ENCODE measurements around the gene DNAJB14. TPM values are rescaled to one million over a fixed set of nuclear protein-coding genes. Genes with fewer than 3 reads are reported as not detected.

DNAJB14 gene
- total RNA-seq, 1 donor from 2014 or later = 57.0 TPM

DNA sequence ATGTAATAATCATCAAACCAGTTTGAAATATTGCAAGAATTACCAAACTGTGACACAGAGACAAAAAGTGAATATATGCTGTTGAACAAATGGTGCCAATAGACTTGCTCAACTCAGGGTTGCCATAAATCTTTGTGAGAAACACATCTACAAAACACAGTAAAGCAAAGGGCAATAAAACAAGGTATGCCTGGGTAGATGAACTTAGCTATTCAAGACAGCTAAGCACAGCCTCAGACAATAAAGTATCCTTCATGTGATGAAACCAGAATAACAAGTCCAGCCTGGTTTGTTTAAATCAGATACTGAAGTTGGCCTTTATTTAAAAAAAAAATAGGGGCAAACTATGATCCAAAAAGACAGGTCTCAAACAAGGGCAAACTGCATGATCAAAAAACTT lies 71.3 kb downstream of the DNAJB14 start:
- intact Hi-C loops (cut with micrococcal nuclease) = no loop called here

DNA sequence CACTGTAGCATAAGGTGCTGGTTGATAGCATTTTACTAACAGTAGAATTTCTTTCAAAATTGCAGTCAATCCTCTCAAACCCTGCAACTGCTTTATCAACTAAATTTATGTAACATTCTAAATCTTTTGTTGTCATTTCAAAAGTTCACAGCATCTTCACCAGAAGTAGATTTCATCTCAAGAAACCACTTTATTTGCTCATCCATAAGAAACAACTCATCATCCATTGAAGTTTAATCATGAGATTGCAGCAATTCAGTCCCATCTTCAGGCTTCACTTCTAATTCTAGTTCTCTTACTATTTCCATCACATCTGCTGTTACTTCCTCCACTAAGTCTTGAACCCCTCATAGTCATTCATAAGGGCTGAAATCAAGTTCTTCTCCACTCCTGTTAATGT lies 73.8 kb downstream of the DNAJB14 start:
- intact Hi-C loops (cut with micrococcal nuclease) = no loop called here

DNA sequence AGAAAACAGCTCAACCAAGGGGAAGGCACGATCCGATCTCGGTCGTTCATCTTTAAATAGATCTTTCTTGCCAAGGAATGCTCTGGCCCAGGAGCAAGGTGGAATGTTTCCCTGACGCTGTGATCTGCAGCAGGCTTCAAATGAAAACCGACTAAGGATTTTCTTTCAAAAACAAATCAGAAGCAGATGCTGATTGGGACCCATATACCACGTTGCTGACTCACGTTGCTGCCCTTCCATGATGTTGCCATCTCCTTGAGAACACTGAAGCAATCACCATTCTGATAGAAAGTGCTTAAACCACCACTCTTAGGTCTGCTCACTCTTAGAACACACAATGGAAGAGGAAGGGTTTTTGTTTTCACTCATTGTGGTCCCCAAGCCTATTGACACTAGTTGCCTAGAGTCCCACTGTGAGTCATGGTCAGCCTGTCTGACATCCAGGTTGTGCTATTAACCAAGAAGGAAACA lies 78.3 kb downstream of the DNAJB14 start:
- intact Hi-C loops (cut with micrococcal nuclease) = loop anchor here (1.0 kb wide), 1 partner anchor 16 kb away; no protein-coding TSS in a partner anchor

DNA sequence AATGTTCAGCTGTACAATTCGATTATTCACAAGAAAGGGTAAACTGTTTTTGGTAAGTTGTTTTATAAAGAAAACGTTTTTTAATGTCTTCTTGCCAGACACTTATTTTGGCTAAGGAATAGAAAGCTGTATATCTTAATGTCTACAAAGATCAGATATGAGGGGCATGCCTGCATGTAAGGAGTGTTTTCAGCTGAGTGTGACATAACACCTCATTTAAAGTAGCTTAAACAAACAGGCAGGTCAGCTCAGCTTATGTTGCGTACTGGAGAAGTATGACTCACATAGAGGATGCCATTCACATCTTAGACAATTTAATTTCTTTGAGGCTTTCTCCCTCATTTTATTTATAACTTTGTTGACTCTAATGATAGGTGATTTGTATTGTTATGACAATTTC lies 82.6 kb downstream of the DNAJB14 start:
- intact Hi-C loops (cut with micrococcal nuclease) = loop anchor here (1.0 kb wide), 1 partner anchor 9 kb away; no protein-coding TSS in a partner anchor

DNA sequence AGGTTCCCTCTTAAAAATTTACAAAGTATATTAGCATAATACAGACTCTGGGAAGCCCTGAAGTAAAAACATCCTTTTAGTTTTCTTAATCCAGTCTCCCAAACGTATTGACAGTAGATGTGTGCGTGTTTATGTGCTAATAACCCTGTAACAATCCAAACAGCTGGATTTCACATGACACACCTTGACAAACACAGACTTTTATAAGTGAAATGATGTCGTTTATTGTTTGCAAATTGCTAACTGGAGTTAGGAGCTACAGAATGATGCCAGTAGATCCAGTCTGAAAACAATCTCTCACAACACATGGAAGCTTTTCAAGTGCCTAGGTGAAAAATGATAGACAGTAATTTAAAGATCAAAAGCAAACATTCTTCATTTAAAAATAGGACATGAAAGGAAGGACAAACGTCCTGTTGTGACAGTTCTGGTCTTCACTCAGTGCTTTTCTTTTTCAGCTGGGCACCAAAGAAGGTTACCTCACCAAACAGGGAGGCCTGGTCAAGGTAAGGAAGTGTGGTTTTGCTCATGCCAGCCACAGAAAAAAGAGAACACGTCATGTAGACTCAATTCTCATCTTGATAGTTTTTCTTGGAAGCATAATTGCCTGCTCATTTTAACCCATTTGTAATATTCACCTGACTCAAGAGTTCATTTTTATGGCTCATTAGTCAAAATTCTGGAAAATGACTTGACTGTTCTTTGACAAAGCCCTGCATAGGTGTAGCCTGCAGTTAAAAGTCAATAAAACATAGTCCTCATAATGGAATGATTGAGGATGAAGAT lies 85.1 kb downstream of the DNAJB14 start:
- intact Hi-C loops (cut with micrococcal nuclease) = loop anchor here (2.0 kb wide), 1 partner anchor 15 kb away; no protein-coding TSS in a partner anchor

DNA sequence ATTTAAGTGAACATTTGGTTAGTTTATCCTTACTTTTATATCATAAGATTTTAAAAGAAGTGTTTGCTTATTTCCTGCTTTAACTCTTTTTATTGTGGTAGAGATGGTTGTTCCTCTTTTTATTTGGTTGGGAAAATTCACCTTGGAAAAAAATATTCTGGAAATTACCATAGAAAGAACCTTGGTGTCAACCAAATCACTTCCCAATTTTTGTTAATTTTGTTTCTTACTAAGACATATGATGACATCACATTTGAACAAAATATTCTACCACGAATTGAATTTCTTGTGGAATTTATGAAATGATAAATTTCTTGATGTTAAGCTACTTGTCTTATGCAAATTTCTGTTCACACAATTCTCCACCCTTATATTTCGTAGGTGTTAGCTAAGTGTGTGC lies 85.9 kb downstream of the DNAJB14 start:
- intact Hi-C loops (cut with micrococcal nuclease) = loop anchor here (2.0 kb wide), 1 partner anchor 14 kb away; no protein-coding TSS in a partner anchor

DNA sequence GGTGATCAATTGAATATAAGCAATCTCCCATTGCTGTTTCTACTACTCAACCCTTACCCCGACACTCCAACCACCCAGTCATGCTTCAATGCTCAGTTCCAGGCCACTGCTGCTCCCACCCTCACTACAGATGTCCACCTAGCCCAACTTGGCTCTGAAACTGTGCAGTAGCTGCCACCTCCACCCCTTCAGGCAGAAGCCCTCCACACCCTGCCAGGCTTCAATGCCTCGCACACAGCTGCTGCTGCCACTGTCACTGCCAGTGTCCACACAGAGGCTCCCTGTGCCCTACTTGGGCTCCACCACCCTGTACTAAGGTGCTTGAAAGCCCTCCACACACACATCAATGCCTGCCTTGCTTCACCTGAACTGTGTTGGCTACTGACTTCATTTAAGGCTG lies 86.8 kb downstream of the DNAJB14 start:
- intact Hi-C loops (cut with micrococcal nuclease) = loop anchor here (2.0 kb wide), 1 partner anchor 13 kb away; no protein-coding TSS in a partner anchor

DNA sequence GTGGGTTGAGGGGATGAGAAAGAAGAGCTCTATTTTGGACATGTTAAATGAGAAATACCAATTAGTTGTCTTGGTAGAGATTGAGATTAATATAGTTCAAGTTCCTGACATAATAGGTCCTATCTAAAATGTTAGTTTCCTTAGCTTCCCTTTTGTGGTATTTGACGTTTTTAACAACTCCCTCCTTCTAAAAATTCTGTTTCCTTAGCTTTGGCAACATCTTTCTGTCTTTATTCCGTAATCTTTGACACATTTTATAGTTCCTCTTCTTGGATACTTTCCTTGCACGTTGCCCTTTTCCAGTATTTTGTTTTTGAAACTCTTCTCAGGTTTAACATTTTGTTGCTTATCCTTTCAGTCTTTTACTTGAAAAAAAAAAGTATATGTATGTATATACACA lies 89.1 kb downstream of the DNAJB14 start:
- intact Hi-C loops (cut with micrococcal nuclease) = loop anchor here (2.0 kb wide), 1 partner anchor 27 kb away; no protein-coding TSS in a partner anchor

DNA sequence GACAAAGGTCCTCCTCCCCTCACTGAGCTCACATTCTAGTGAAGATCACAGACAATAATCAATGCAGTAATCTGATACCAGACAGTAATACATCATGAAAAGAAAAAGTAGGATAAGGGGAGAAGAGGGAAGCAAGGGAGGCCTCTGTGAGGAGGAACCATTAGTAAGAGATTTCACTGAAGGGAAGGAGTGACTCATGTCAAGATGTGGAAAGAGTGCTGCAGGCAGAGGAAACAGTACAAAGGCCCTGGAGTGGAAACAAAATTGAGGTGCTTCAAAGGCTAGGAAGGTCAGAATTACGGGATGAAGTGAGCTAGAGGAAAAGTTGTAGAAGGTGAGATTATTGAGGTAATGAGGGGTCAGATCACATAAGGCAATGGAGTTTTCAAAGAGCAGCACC lies 90.3 kb downstream of the DNAJB14 start:
- intact Hi-C loops (cut with micrococcal nuclease) = loop anchor here (1.0 to 2.0 kb wide), 4 partner anchors 29 to 349 kb away; partner anchors contain the start of gene LAMTOR3

DNA sequence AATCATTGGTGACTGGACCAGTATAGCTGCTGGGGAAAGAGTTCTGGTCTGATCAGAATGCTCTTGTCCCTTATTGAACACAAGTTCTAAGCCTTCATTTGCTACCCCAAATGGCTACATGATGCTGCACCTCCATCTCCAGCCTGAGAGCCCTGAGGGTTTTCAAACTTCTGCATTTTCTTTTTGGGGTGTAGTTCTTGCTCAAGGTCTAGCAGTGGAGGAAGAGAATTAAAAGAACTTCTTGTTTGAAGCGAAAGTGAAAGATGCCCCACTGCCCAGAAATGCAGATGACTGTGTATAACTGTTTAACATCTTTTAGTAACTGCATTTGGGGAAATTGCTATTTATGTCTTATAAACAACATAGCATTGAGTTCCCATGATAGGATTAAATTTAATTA lies 90.7 kb downstream of the DNAJB14 start:
- intact Hi-C loops (cut with micrococcal nuclease) = loop anchor here (1.0 to 2.0 kb wide), 7 partner anchors 8 to 348 kb away; partner anchors contain the start of genes DAPP1 and LAMTOR3

DNA sequence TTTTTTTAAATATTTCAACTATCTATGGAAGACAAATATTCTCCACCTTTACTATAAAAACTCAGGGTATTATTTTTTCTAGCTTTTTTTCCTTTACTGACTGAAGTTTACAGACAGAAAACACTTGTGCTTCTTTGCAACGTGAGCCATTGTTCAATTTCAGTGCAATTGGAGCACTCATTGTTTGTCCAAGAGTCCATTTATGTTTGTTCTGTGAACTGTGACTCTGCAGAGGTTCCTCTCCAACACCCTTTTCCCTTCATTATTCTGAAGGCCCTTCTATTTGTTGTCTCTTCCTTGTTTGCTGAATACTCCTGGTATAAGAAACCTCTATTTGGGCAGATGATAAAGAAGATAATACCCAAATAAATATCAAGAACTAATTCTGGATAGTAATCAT lies 92.4 kb downstream of the DNAJB14 start:
- intact Hi-C loops (cut with micrococcal nuclease) = no loop called here

DNA sequence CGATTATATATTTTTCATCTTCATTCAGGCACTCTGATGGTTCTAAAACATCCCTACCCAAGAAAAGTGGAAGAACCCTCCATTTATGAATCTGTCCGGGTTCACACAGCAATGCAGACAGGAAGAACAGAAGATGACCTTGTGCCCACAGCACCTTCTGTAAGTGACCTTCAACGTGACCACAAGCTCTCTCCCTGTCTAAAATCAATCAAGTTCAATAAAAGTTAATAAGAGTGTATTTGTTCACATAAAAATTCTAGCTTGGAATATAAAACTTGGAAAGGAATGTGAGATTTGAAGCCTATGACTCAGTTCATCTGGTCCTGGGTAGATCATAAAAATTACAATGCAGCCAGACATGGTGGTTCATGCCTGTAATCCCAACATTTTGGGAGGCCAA lies 93.2 kb downstream of the DNAJB14 start:
- intact Hi-C loops (cut with micrococcal nuclease) = no loop called here

DNA sequence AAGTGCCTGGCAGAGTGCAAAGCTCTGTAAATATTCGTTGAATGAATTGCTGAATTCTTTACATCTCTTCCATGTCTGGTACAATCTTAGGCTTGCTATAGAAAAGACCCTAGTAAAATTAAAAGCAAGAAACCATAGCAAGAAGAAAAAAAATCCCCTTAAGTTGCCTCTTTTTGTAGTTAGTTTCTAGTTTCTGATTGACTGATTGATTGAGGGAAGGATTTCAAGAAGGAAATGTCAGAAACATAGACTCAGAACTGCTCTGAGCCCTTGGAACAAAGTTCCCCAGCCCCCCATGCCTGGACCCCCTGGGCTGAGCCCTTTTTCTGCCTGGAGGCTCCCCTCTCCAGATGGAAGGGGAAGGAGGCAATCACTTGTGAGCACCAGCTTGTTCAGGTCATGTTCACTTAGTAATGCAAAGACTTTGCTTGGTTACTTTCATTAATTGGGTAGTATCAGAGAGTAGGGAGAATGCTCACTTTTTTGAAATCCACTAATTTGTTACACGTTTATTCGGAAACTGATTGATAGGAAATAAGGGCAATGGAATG lies 94.1 kb downstream of the DNAJB14 start:
- intact Hi-C loops (cut with micrococcal nuclease) = loop anchor here (1.0 kb wide), 1 partner anchor 16 kb away; no protein-coding TSS in a partner anchor

DNA sequence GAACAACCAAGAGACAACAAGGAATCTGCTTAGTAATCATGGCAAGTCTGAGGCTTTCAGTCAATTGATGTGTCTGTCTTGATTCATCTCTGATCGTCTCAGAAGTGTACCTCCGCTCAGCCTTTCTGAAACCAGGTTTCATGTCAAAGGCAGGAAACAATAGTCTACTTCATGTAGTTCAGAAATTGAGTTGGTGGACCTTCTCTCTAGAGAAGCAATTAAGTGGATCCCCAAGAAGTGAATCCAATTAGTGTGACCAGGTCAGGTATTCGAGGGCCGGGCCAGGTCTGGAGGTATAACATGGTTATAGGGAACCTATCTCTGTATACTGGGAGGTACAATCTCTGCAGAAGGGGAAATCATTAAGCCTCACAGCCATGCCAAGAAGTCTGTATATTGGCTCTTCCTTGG lies 97.8 kb downstream of the DNAJB14 start:
- intact Hi-C loops (cut with micrococcal nuclease) = loop anchor here (5.0 kb wide), 2 partner anchors 1174 to 1586 kb away; partner anchors contain the start of gene RAP1GDS1

DNA sequence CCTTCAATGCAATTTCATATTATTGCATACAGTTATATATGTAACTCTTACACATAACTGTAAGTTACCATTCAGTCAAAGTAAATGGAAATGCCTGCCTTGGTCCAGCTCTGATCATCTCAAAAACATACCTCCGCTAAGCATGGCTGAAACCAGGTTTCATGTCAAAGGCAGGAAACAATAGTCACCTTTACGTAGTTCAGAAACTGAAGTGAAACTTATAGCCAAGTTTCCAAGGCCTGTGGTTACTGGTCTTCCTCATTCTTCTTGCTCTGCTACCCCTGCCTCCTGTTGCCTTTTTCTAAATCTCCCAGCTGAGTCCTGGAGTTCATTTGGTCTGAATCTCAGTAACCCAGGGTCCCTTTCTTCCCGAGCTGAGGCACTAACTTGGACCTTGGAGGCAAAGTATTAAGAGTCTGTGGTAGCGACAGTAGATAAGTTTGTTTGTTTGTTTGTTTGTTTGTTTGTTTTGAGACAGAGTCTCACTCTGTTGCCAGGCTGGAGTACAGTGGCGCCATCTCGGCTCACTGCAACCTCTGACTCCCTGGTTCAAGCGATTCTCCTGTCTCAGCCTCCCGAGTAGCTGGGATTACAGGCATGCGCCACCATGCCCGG lies 98.9 kb downstream of the DNAJB14 start:
- intact Hi-C loops (cut with micrococcal nuclease) = loop anchor here (1.0 to 5.0 kb wide), 8 partner anchors 8 to 1585 kb away; partner anchors contain the start of genes ADH5, DAPP1, LAMTOR3 and RAP1GDS1

DNA sequence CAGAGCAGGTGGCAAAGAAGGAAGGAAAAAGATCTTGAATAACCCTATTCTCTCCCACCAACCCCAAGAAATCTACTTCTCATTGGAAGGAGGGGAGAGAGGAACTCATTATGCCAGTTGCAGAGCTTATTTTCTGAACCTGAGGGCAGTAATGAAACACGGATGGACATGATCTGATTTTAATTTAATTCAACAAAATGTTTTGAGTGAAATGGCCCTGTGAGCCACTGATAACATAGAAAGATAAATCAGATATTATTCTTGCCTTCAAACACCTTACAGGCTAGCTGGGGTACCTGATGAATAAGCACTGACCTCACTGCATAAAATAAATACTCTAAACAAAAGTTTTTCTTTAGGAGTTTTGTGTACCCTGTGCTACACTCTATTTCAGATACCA lies 99.5 kb downstream of the DNAJB14 start:
- intact Hi-C loops (cut with micrococcal nuclease) = loop anchor here (1.0 to 5.0 kb wide), 8 partner anchors 8 to 1585 kb away; partner anchors contain the start of genes ADH5, DAPP1, LAMTOR3 and RAP1GDS1

Other genes with a start within 250 kb of the DNAJB14 start
- 51.4 and 52.6 TPM in 2 replicates for gene DAPP1, start 129.8 kb downstream of the DNAJB14 start, total RNA-seq
- 32.7 and 36.1 TPM in 2 replicates for gene LAMTOR3, start 52.2 kb downstream of the DNAJB14 start, total RNA-seq
- gene H2AZ1, start 3.7 kb upstream of the DNAJB14 start, total RNA-seq = 415 and 423 TPM in 2 replicates
- gene DDIT4L, start 243.8 kb upstream of the DNAJB14 start, total RNA-seq = 2.0 and 2.4 TPM in 2 replicates

All from T-helper 1 cell treated with Interleukin-12 subunit alpha and Interleukin-12 subunit beta and Interleukin-4 antibody, amounts not matched to agents 30 ng/mL and 1 ng/mL, for 36 hours (primary cell).